ENCODE results near the gene NCKAP1. TPM values are rescaled to one million over a fixed set of nuclear protein-coding genes. Genes with fewer than 3 reads are reported as not detected.

NCKAP1 gene
- total RNA-seq, 1 experiment from 2014 or later = 112 TPM

DNA sequence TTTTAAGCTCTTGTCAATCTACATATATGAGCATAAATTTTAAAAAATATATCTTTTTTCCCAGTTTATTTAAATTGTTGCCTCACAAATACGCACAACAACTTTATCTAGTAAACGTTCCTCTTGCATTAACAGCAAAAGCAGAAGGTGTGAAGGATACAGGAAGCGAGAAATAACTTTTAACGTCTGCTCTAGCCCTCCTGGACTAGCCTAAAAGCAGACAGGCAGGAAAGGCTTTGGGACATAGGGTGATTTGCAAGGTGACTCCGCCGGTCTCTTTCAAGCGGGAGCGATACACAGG lies 39.9 kb upstream of the NCKAP1 start:
- no peak overlapping the region for H2BK120ac ChIP-seq (ENCODE audit: low read depth, low read length, poor library complexity, severe bottlenecking)
- H3K23me2 ChIP-seq (ENCODE audit: insufficient read length, low read depth, low read length, poor library complexity, severe bottlenecking) = peaks cover 6% of the 10 kb centered on the region
- DNase-seq = peak; percentile 74
- H3K4ac ChIP-seq (ENCODE audit: low read depth, low read length) = no peak overlapping the region
- H3K56ac ChIP-seq (ENCODE audit: insufficient read length, low read depth, low read length) = no peak overlapping the region
- peak overlapping the region; percentile 67 for H3K9ac ChIP-seq (ENCODE audit: extremely low read depth, insufficient read length, low read length)
- H3K4me1 Mint-ChIP-seq = peaks cover 20 to 25% of the 10 kb centered on the region in 2 experiments
- no peaks in the 10 kb centered on the region for H3K27me3 Mint-ChIP-seq (ENCODE audit: low read depth)
- H2BK12ac ChIP-seq (ENCODE audit: insufficient read length, low read depth, low read length) = no peak overlapping the region
- H3K23ac ChIP-seq (ENCODE audit: insufficient read length, low read depth, low read length) = no peak overlapping the region
- H4K5ac ChIP-seq (ENCODE audit: insufficient read length, low read depth, low read length) = no peak overlapping the region
- no peak overlapping the region for H3T11ph ChIP-seq (ENCODE audit: low read length)
- H3K4me3 Mint-ChIP-seq = peak overlapping the region; percentile 77 to 92
- TF ChIP-seq, protein P1, sequence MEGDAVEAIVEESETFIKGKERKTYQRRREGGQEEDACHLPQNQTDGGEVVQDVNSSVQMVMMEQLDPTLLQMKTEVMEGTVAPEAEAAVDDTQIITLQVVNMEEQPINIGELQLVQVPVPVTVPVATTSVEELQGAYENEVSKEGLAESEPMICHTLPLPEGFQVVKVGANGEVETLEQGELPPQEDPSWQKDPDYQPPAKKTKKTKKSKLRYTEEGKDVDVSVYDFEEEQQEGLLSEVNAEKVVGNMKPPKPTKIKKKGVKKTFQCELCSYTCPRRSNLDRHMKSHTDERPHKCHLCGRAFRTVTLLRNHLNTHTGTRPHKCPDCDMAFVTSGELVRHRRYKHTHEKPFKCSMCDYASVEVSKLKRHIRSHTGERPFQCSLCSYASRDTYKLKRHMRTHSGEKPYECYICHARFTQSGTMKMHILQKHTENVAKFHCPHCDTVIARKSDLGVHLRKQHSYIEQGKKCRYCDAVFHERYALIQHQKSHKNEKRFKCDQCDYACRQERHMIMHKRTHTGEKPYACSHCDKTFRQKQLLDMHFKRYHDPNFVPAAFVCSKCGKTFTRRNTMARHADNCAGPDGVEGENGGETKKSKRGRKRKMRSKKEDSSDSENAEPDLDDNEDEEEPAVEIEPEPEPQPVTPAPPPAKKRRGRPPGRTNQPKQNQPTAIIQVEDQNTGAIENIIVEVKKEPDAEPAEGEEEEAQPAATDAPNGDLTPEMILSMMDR (conservative IDR thresholded peaks at IDR 0.05) = no peak
- no peak overlapping the region for H2AK5ac ChIP-seq (ENCODE audit: insufficient read length, low read length)
- H2BK20ac ChIP-seq (ENCODE audit: low read depth, low read length, poor library complexity, severe bottlenecking) = no peak overlapping the region
- no peak overlapping the region for H2BK15ac ChIP-seq (ENCODE audit: low read depth, low read length)
- H3K27ac ChIP-seq (ENCODE audit: insufficient read length, low read depth, low read length) = peak overlapping the region; percentile 8
- no peak overlapping the region for H4K8ac ChIP-seq (replicated peaks; ENCODE audit: insufficient read length, low read depth, low read length)
- H3K79me1 ChIP-seq (ENCODE audit: insufficient read depth, low read depth, low read length, poor library complexity, severe bottlenecking) = no peaks in the 10 kb centered on the region
- H3K36me3 Mint-ChIP-seq (ENCODE audit: insufficient read depth in 1 of 3, low read depth in 3 of 3) = no peaks in the 10 kb centered on the region
- H3K4me2 ChIP-seq (ENCODE audit: insufficient read depth, insufficient read length, low read length) = peak overlapping the region; percentile 93
- no peak overlapping the region for H3K18ac ChIP-seq (ENCODE audit: insufficient read length, low read depth, low read length)
- H3K9me3 Mint-ChIP-seq = no peaks in the 10 kb centered on the region
- H3K9me3 ChIP-seq (ENCODE audit: control insufficient read depth, low read depth, low read length) = no peaks in the 10 kb centered on the region
- no peaks in the 10 kb centered on the region for H4K20me1 ChIP-seq (ENCODE audit: control insufficient read depth, insufficient read depth, insufficient read length)
- H3K27me3 ChIP-seq (ENCODE audit: insufficient read depth, low read length) = no peaks in the 10 kb centered on the region
- no peak overlapping the region for H2AFZ ChIP-seq (ENCODE audit: low read length)
- H3K79me2 ChIP-seq (ENCODE audit: insufficient read depth, low read length) = no peaks in the 10 kb centered on the region
- WGBS (ENCODE audit: extremely low coverage, insufficient read length, low lambda C conversion rate) = no CpG with 5 or more reads among the region's 8 CpGs
- no peak overlapping the region for H3K14ac ChIP-seq (ENCODE audit: insufficient read depth, low read length)
- H3K4me1 ChIP-seq (ENCODE audit: insufficient read depth, low read length) = peaks cover 2% of the 10 kb centered on the region; the same call in 1 of the 2 replicates
- H2BK5ac ChIP-seq (ENCODE audit: insufficient read length, low read length) = no peak overlapping the region
- H4K91ac ChIP-seq (ENCODE audit: insufficient read length, low read depth, low read length) = no peak overlapping the region
- H3K27ac Mint-ChIP-seq = peak overlapping the region; percentile 42 to 93 (median 88); a peak in 5 of 7 replicates

All from H9 (cell line).